Neural cell (in vitro differentiated cells): ENCODE results near the gene NME4. TPM values are rescaled to one million over a fixed set of nuclear protein-coding genes. Genes with fewer than 3 reads are reported as not detected.

Experiments
- H2AFZ ChIP-seq: fragments of 200-600, 300-800 bp; sonication (generic), shearing (Covaris generic); 2 replicates; pipeline ENCODE4 v1.6.0; 2014; ENCODE audit warnings: low read depth, mild to moderate bottlenecking, antibody characterized with exemption, low read length, moderate library complexity
- H3F3A ChIP-seq: fragments of 200-600 bp; shearing (Covaris generic); 2 replicates; pipeline ENCODE4 v1.6.1; 2016; ENCODE audit warnings: mild to moderate bottlenecking, moderate library complexity, mixed read lengths, antibody characterized with exemption, low read length; ENCODE audit not compliant: insufficient read depth, poor library complexity, severe bottlenecking
- H3K27ac ChIP-seq: fragments of 200-600, 300-800 bp; sonication (generic), shearing (Covaris generic); 2 replicates; pipeline ENCODE4 v1.5.1; 2014; ENCODE audit warnings: mild to moderate bottlenecking, low read length, moderate library complexity
- H3K27me3 ChIP-seq: fragments of 300-800, 200-600 bp; sonication (generic), shearing (Covaris generic); 2 replicates; pipeline ENCODE4 v1.6.0; 2014; ENCODE audit warnings: mild to moderate bottlenecking, low read depth, low read length, moderate library complexity; ENCODE audit not compliant: insufficient read depth
- H3K36me3 ChIP-seq: fragments of 300-800, 200-600 bp; sonication (generic), shearing (Covaris generic); 2 replicates; pipeline ENCODE4 v1.5.1; 2014; ENCODE audit warnings: mild to moderate bottlenecking, antibody characterized with exemption, low read length, moderate library complexity; ENCODE audit not compliant: insufficient read depth
- H3K4me2 ChIP-seq: fragments of 300-800, 200-600 bp; sonication (generic), shearing (Covaris generic); 2 replicates; pipeline ENCODE4 v1.6.0; 2014; ENCODE audit warnings: mild to moderate bottlenecking, low read length
- H3K4me3 ChIP-seq: fragments of 300-800, 200-600 bp; sonication (generic), shearing (Covaris generic); 2 replicates; pipeline ENCODE4 v1.5.1; 2014; ENCODE audit warnings: mild to moderate bottlenecking, low read length, moderate library complexity
- H3K79me2 ChIP-seq: fragments of 200-600 bp; shearing (Covaris generic); replicated peaks from 2 replicates; pipeline ENCODE4 v1.6.0; 2014; ENCODE audit warnings: mild to moderate bottlenecking, low read length, moderate library complexity; ENCODE audit not compliant: insufficient read depth
- H3K9ac ChIP-seq: fragments of 300-800, 200-600 bp; sonication (generic), shearing (Covaris generic); 2 replicates; pipeline ENCODE4 v1.6.1; 2016; ENCODE audit warnings: mild to moderate bottlenecking, low read length, mixed read lengths
- H3K9me2 ChIP-seq: fragments of 200-600 bp; shearing (Covaris generic); 2 replicates; pipeline ENCODE4 v1.6.1; 2016; ENCODE audit warnings: mild to moderate bottlenecking, low read length, mixed read lengths; ENCODE audit not compliant: insufficient read depth
- H3K9me3 ChIP-seq: fragments of 200-600, 300-800 bp; sonication (generic), shearing (Covaris generic); 2 replicates; pipeline ENCODE4 v1.6.1; 2016; ENCODE audit warnings: mild to moderate bottlenecking, mixed run types, low read length, moderate library complexity, mixed read lengths
- H4K20me1 ChIP-seq: fragments of 200-600 bp; shearing (Covaris generic); 2 replicates; pipeline ENCODE4 v1.6.1; 2016; ENCODE audit warnings: mild to moderate bottlenecking, mixed run types; ENCODE audit not compliant: insufficient read depth
- EP300 ChIP-seq: fragments of 450-650 bp; conservative IDR thresholded peaks from 2 replicates; pipeline ENCODE4 v1.6.1; 2014; ENCODE audit warnings: antibody characterized with exemption, mild to moderate bottlenecking, moderate library complexity; ENCODE audit not compliant: poor library complexity, severe bottlenecking
- EZH2 ChIP-seq: fragments of 200-600, 300-800 bp; shearing (Covaris generic), sonication (generic); IDR thresholded peaks from 2 replicates; pipeline ENCODE4 v1.6.1; 2014; ENCODE audit warnings: antibody characterized with exemption, low read length, borderline replicate concordance, mild to moderate bottlenecking; ENCODE audit not compliant: insufficient read depth, poor library complexity, severe bottlenecking
- MXI1 ChIP-seq: fragments of 450-650 bp; conservative IDR thresholded peaks from 2 replicates; pipeline ENCODE4 v1.6.1; 2014; ENCODE audit warnings: antibody characterized with exemption, mild to moderate bottlenecking; ENCODE audit not compliant: poor library complexity, severe bottlenecking
- POLR2AphosphoS5 ChIP-seq: IDR thresholded peaks from 2 replicates; pipeline ENCODE4 v1.6.1; 2012
- RAD21 ChIP-seq: fragments of 450-650 bp; conservative IDR thresholded peaks from 2 replicates; pipeline ENCODE4 v1.6.1; 2014; ENCODE audit warnings: antibody characterized with exemption, mild to moderate bottlenecking, moderate library complexity
- SMC3 ChIP-seq: fragments of 450-650 bp; conservative IDR thresholded peaks from 2 replicates; pipeline ENCODE4 v1.6.1; 2014; ENCODE audit warnings: antibody characterized with exemption, mild to moderate bottlenecking, moderate library complexity; ENCODE audit not compliant: poor library complexity
- TAF1 ChIP-seq: IDR thresholded peaks from 2 replicates; pipeline ENCODE4 v1.6.1; 2012; ENCODE audit warnings: low read depth
- polyA plus RNA-seq: library from polyadenylated mRNA; depleted of rRNA; stranded (reverse); fragments of >200 nt; gene quantifications from 2 replicates; pipeline ENCODE4 v1.2.3, GENCODE V29; 2014
- TF ChIP-seq, protein P1 (sequence below): fragments of 450-650 bp; IDR thresholded peaks from 2 replicates; pipeline ENCODE4 v1.5.1; 2014; ENCODE audit warnings: antibody characterized with exemption, mild to moderate bottlenecking, moderate library complexity; ENCODE audit not compliant: poor library complexity, severe bottlenecking
- TF ChIP-seq, protein P2 (sequence below): IDR thresholded peaks from 2 replicates; pipeline ENCODE4 v1.6.1; 2012; ENCODE audit warnings: borderline replicate concordance

Gene NME4
- polyA plus RNA-seq, 1 donor from 2014 or later: 65.2 TPM

DNA sequence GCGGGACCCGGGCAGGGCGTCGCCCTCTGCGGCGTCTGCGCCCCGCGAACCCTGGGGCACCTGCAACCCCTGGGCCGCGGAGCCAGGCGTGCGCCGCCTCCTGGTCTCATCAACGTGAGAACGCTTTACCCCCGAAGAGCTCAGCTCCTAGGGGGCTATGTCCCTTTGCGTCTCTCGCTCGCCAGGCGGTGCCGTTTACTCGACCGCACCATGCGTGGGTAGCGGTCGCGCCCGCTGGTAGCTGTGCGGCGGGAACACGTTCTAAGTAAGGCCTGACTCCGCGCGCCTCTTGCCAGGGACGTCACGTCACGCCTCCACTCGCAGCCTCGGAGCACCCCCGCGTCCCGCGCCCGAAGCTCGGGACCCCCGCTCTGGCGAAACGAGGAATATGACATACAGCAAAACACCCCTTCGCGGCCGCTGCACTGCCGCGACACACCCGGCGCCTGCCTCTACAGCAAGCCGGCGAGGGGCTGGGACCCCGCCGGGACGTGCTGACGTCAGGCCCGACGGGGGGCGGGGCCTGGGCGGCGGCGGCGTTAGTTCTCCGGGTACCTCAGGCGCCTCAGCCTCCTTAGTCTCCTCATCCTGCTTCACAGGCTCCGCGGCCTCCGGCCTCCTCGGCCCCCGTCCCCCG lies 28.2 kb downstream of the NME4 start, which contains the start of gene RAB11FIP3:
RAB11FIP3 (plus strand) TSS at position 568 of the 637 bp plus-strand sequence. CDS start 358 bp downstream, outside the sequence.
- Histone ChIP-seq H3K9ac (peak within 1 kb of the TSS; percentile 90), H4K20me1 (peaks cover 16% of the 10 kb centered on the region), H3F3A (no peaks in the 10 kb centered on the region), H3K27ac (peak within 1 kb of the TSS; percentile 90), H3K27me3 (no peaks in the 10 kb centered on the region), H3K9me3 (no peaks in the 10 kb centered on the region), H2AFZ (peak within 1 kb of the TSS; percentile 79), H3K9me2 (no peaks in the 10 kb centered on the region), H3K36me3 (no peaks in the 10 kb centered on the region), H3K4me2 (peak within 1 kb of the TSS; percentile 84), H3K4me3 (peak within 1 kb of the TSS; percentile 100), H3K79me2 (peaks cover 45% of the 10 kb centered on the region)
- TF ChIP-seq, protein P1, sequence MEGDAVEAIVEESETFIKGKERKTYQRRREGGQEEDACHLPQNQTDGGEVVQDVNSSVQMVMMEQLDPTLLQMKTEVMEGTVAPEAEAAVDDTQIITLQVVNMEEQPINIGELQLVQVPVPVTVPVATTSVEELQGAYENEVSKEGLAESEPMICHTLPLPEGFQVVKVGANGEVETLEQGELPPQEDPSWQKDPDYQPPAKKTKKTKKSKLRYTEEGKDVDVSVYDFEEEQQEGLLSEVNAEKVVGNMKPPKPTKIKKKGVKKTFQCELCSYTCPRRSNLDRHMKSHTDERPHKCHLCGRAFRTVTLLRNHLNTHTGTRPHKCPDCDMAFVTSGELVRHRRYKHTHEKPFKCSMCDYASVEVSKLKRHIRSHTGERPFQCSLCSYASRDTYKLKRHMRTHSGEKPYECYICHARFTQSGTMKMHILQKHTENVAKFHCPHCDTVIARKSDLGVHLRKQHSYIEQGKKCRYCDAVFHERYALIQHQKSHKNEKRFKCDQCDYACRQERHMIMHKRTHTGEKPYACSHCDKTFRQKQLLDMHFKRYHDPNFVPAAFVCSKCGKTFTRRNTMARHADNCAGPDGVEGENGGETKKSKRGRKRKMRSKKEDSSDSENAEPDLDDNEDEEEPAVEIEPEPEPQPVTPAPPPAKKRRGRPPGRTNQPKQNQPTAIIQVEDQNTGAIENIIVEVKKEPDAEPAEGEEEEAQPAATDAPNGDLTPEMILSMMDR: peak; percentile 62
- peak; percentile 88 for TF ChIP-seq MXI1
- peak; percentile 55 for TF ChIP-seq RAD21
- TF ChIP-seq, protein P2, sequence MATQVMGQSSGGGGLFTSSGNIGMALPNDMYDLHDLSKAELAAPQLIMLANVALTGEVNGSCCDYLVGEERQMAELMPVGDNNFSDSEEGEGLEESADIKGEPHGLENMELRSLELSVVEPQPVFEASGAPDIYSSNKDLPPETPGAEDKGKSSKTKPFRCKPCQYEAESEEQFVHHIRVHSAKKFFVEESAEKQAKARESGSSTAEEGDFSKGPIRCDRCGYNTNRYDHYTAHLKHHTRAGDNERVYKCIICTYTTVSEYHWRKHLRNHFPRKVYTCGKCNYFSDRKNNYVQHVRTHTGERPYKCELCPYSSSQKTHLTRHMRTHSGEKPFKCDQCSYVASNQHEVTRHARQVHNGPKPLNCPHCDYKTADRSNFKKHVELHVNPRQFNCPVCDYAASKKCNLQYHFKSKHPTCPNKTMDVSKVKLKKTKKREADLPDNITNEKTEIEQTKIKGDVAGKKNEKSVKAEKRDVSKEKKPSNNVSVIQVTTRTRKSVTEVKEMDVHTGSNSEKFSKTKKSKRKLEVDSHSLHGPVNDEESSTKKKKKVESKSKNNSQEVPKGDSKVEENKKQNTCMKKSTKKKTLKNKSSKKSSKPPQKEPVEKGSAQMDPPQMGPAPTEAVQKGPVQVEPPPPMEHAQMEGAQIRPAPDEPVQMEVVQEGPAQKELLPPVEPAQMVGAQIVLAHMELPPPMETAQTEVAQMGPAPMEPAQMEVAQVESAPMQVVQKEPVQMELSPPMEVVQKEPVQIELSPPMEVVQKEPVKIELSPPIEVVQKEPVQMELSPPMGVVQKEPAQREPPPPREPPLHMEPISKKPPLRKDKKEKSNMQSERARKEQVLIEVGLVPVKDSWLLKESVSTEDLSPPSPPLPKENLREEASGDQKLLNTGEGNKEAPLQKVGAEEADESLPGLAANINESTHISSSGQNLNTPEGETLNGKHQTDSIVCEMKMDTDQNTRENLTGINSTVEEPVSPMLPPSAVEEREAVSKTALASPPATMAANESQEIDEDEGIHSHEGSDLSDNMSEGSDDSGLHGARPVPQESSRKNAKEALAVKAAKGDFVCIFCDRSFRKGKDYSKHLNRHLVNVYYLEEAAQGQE: peak; percentile 55
- no peak for TF ChIP-seq EZH2
- TF ChIP-seq SMC3: peak; percentile 65
- TF ChIP-seq TAF1: peak; percentile 87
- peak; percentile 65 for TF ChIP-seq EP300
- peak; percentile 89 for TF ChIP-seq POLR2AphosphoS5

DNA sequence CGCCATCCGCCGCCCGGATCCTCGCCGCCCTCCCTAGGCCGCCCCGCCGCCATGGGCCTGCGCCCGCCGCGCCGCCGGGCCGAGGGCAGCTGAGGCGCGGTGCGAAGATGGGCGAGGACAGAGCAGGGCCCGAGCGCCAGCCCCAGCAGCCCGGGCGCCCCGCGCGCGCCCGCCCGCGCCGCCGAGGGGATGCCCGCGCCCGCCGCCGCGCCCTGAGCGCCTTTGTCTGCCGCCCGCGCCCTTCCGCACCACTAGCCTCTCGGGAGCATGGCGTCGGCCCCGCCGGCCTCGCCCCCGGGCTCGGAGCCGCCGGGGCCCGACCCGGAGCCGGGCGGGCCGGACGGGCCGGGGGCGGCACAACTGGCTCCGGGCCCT lies 28.7 kb downstream of the NME4 start:
- H2AFZ ChIP-seq: no peak overlapping the region
- peak overlapping the region; percentile 90 for H3K27ac ChIP-seq
- no peaks in the 10 kb centered on the region for H3K9me3 ChIP-seq
- peaks cover 50% of the 10 kb centered on the region for H3K79me2 ChIP-seq
- H3K9me2 ChIP-seq: no peaks in the 10 kb centered on the region
- no peaks in the 10 kb centered on the region for H3K36me3 ChIP-seq
- TF ChIP-seq TAF1 (no peak), MXI1 (no peak), POLR2AphosphoS5 (no peak), EZH2 (no peak), SMC3 (no peak), RAD21 (no peak), EP300 (no peak)
- TF ChIP-seq, protein P1: no peak
- TF ChIP-seq, protein P2: no peak
- H4K20me1 ChIP-seq: peaks cover 16% of the 10 kb centered on the region
- no peak overlapping the region for H3K4me2 ChIP-seq
- H3F3A ChIP-seq: no peaks in the 10 kb centered on the region
- H3K9ac ChIP-seq: peak overlapping the region; percentile 90
- peak overlapping the region; percentile 88 for H3K4me3 ChIP-seq
- no peaks in the 10 kb centered on the region for H3K27me3 ChIP-seq
